MCF 10A (cell line): Measurements from ENCODE around the gene RALB. TPM values are rescaled to one million over a fixed set of nuclear protein-coding genes. Genes with fewer than 3 reads are reported as not detected.

Experiments
- BruUV-seq: library from RNA; stranded (reverse); fragments of 400-500 nt; replicated peaks from 2 replicates; lab custom pipeline; 2021; lab: Mats Ljungman, UMichigan
- CTCF ChIA-PET: fragments of 300-600 bp; sonication (Branson Sonifier 250); formaldehyde crosslinking; extraction: SDS; loops from one replicate; lab custom pipeline; 2021; ENCODE audit warnings: antibody characterized with exemption, inconsistent platforms; lab: Yijun Ruan, JAX
- POLR2A ChIA-PET: fragments of 300-600, 350-650 bp; sonication (Branson Sonifier 250); formaldehyde crosslinking; extraction: SDS; loops from one replicate; lab custom pipeline; 2020; ENCODE audit warnings: antibody characterized with exemption, inconsistent platforms; lab: Yijun Ruan, JAX
- DNase-seq: peaks from one replicate; pipeline ENCODE4 v3.0.0-alpha.2; 2018; ENCODE audit not compliant: unreplicated experiment
- H3K27ac Mint-ChIP-seq: one replicate; pipeline ENCODE4 v1.8.0; 2022; ENCODE audit warnings: mild to moderate bottlenecking, low read depth, mixed read lengths; ENCODE audit not compliant: unreplicated experiment
- H3K27me3 Mint-ChIP-seq: one replicate; pipeline ENCODE4 v1.8.0; 2022; ENCODE audit warnings: mixed read lengths; ENCODE audit not compliant: insufficient read depth, unreplicated experiment
- H3K36me3 Mint-ChIP-seq: one replicate; pipeline ENCODE4 v1.8.0; 2022; ENCODE audit warnings: mild to moderate bottlenecking, moderate library complexity, mixed read lengths; ENCODE audit not compliant: insufficient read depth, unreplicated experiment
- H3K4me1 Mint-ChIP-seq: one replicate; pipeline ENCODE4 v1.8.0; 2022; ENCODE audit warnings: mixed read lengths; ENCODE audit not compliant: insufficient read depth, unreplicated experiment
- H3K4me3 Mint-ChIP-seq: one replicate; pipeline ENCODE4 v1.8.0; 2022; ENCODE audit warnings: mild to moderate bottlenecking, moderate library complexity, mixed read lengths; ENCODE audit not compliant: unreplicated experiment
- H3K9me3 Mint-ChIP-seq: one replicate; pipeline ENCODE4 v1.8.0; 2022; ENCODE audit warnings: mixed read lengths; ENCODE audit not compliant: unreplicated experiment
- CTCF ChIP-seq: fragments of 200-600 bp; IDR thresholded peaks from one replicate; pipeline ENCODE4 v1.8.0; 2022; ENCODE audit warnings: antibody characterized with exemption, mild to moderate bottlenecking; ENCODE audit not compliant: unreplicated experiment
- intact Hi-C: fragments of 100-400 bp; cut with micrococcal nuclease; formaldehyde crosslinking; loops from 2 replicates; pipeline ENCODE4 v1.14.1; 2022
- total RNA-seq: library from RNA; stranded (reverse); gene quantifications from 2 replicates; pipeline ENCODE4 v1.2.3, GENCODE V29; 2022

RALB gene
- total RNA-seq, 1 experiment from 2014 or later, result 37.4 TPM

- TF ChIP-seq CTCF, result no peak
- no TSS peak for BruUV-seq
- Mint-ChIP-seq H3K9me3 (no peaks in the 10 kb centered on the region), H3K4me3 (no peak overlapping the region), H3K36me3 (peaks cover 39% of the 10 kb centered on the region), H3K27ac (no peak overlapping the region), H3K4me1 (no peaks in the 10 kb centered on the region), H3K27me3 (no peaks in the 10 kb centered on the region)
- no peak for DNase-seq
- intact Hi-C loops, result no loop called here
- POLR2A ChIA-PET, result interaction anchor here (1.0 kb wide), 1 partner anchor 42 kb away, joined by 3 read pairs; no protein-coding TSS in a partner anchor
- CTCF ChIA-PET, result interaction anchor here (0.8 kb wide), 1 partner anchor 14 kb away, joined by 4 read pairs; no protein-coding TSS in a partner anchor
These were observed 46.9 kb downstream of the RALB start for GRCh38 chr2:120299561-120299960.

DNA sequence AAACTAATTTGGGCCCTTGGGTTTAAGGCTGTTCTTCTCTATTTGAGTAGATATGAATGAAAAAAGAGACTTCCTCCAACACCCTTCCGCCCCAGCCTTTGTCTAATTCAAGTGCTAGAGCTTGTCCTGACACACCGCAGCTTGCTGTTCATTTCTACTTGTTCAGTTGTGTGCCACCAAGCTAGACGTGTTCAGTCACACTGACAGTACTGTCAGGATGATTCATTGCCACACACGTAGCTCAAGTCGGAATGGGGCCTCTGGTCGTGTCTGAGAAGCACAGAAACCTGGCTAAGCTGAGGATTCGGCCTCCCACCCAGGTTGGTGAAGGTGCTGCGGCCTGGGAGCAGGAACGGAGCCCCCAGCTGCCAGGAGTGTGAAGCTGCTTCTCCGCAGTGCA, 47.7 kb downstream of the RALB start:
- Mint-ChIP-seq H3K4me3 (no peak overlapping the region), H3K27me3 (no peaks in the 10 kb centered on the region), H3K4me1 (no peaks in the 10 kb centered on the region), H3K27ac (no peak overlapping the region), H3K36me3 (peaks cover 33% of the 10 kb centered on the region), H3K9me3 (no peaks in the 10 kb centered on the region)
- CTCF ChIA-PET, result interaction anchor here (0.8 to 2.8 kb wide), 4 partner anchors 13 to 777 kb away, joined by 3 to 12 read pairs (median 4); no protein-coding TSS in a partner anchor
- intact Hi-C loops, result no loop called here
- TF ChIP-seq CTCF, result no peak
- no TSS peak for BruUV-seq
- DNase-seq, result no peak
- POLR2A ChIA-PET, result interaction anchor here (0.6 kb wide), 1 partner anchor 488 kb away, joined by 3 read pairs; no protein-coding TSS in a partner anchor

- Mint-ChIP-seq H3K4me1 (no peaks in the 10 kb centered on the region), H3K9me3 (no peaks in the 10 kb centered on the region), H3K4me3 (no peak overlapping the region), H3K36me3 (peaks cover 40% of the 10 kb centered on the region), H3K27ac (no peak overlapping the region), H3K27me3 (no peaks in the 10 kb centered on the region)
- POLR2A ChIA-PET, result no interaction called here
- BruUV-seq, result no TSS peak
- intact Hi-C loops, result no loop called here
- DNase-seq, result no peak
- CTCF ChIA-PET, result interaction anchor here (0.6 to 2.8 kb wide), 7 partner anchors 10 to 776 kb away, joined by 3 to 12 read pairs (median 4); no protein-coding TSS in a partner anchor
- no peak for TF ChIP-seq CTCF
These were observed 48.6 kb downstream of the RALB start for GRCh38 chr2:120301284-120301683.

- no peaks in the 10 kb centered on the region for H3K4me1 Mint-ChIP-seq
- no peak for DNase-seq
- H3K27me3 Mint-ChIP-seq, result no peaks in the 10 kb centered on the region
- no peak overlapping the region for H3K27ac Mint-ChIP-seq
- TF ChIP-seq CTCF, result no peak
- CTCF ChIA-PET, result interaction anchor here (2.2 to 2.8 kb wide), 2 partner anchors 9 to 11 kb away, joined by 6 to 12 read pairs; no protein-coding TSS in a partner anchor
- BruUV-seq, result no TSS peak
- peaks cover 32% of the 10 kb centered on the region for H3K36me3 Mint-ChIP-seq
- H3K9me3 Mint-ChIP-seq, result no peaks in the 10 kb centered on the region
- POLR2A ChIA-PET, result no interaction called here
- intact Hi-C loops, result no loop called here
- no peak overlapping the region for H3K4me3 Mint-ChIP-seq
These were observed 49.6 kb downstream of the RALB start for GRCh38 chr2:120302301-120302700.
